GM12891 (cell line): ENCODE data around the gene IGFBP7.

ENCODE experiments used
- POLR2A ChIP-seq: IDR thresholded peaks from 2 replicates; pipeline ENCODE4 v1.6.1; 2011; ENCODE audit warnings: low read depth, low read length, control low read depth
- SPI1 ChIP-seq: IDR thresholded peaks from 2 replicates; pipeline ENCODE4 v1.6.1; 2011; ENCODE audit warnings: low read depth, low read length, control low read depth

DNA sequence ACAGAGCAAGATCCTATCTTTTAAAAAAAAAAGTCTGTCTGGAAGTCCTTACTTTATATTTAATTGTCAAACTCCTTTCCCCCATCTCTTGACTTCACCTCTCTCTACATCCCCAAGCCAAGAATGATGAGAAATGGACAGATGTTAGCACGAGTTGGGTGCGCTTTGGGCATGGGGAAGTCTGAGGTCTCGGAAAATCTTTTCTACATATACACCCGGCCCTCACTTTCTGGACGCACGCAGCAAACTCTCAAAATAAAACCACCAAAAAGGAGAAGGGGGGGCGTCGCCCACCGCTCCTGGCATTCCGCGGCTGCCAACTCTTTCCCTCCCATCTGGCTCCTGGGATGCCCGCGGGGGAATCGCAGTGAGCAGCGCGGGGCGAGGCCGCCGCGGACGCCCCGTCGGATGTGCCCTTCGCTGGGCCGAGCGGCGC lies 756 bp downstream of the IGFBP7 start:
- TF ChIP-seq POLR2A (no peak), SPI1 (no peak)
